GM18511 (cell line): ENCODE data around the gene PM20D2.
A peak's percentile ranks its signal among the peaks of the same experiment; 100 is the strongest.
"Not testable (repeated sequence)": the region's sequence is repeated elsewhere in the genome, so short reads cannot be mapped to it uniquely, and the experiment has no call there.

Experiments
- ATAC-seq: cut with Tn5 transposase; IDR thresholded peaks from one replicate; pipeline ENCODE4 v1.9.1; 2021; ENCODE audit warnings: mild to moderate bottlenecking, moderate library complexity; ENCODE audit not compliant: unreplicated experiment

PM20D2 gene, protein sequence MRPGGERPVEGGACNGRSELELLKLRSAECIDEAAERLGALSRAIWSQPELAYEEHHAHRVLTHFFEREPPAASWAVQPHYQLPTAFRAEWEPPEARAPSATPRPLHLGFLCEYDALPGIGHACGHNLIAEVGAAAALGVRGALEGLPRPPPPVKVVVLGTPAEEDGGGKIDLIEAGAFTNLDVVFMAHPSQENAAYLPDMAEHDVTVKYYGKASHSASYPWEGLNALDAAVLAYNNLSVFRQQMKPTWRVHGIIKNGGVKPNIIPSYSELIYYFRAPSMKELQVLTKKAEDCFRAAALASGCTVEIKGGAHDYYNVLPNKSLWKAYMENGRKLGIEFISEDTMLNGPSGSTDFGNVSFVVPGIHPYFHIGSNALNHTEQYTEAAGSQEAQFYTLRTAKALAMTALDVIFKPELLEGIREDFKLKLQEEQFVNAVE

GRCh38 chr6:89145956-89146717 is at the start of gene PM20D2:
Gene PM20D2, plus strand, starts transcription at chr6:89146055. Its CDS starts 90 bp downstream, at chr6:89146145.
- peak; percentile 79 for ATAC-seq

- ATAC-seq, result no peak
These were observed 47.4 kb upstream of the PM20D2 start for GRCh38 chr6:89098461-89098860.

DNA sequence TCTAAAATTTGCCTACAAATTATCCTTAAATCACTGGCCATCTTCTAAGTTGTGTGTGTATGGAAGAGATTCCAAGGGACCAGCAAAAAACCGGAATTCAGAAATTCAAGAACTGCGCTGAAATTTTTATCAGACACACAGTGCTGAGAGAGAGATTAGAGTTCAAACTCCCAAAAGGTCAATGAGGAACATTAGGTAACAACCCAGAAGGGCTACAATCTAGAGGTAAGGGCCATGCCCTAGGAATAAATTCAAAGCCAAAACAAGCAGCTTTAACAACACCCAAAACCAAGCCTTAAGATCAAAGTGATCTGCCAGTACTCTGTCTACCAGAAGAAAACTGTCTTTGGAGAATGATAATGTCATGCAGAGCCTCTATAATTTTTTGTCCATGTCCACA is 45.7 kb upstream of the PM20D2 start:
- no peak for ATAC-seq

DNA sequence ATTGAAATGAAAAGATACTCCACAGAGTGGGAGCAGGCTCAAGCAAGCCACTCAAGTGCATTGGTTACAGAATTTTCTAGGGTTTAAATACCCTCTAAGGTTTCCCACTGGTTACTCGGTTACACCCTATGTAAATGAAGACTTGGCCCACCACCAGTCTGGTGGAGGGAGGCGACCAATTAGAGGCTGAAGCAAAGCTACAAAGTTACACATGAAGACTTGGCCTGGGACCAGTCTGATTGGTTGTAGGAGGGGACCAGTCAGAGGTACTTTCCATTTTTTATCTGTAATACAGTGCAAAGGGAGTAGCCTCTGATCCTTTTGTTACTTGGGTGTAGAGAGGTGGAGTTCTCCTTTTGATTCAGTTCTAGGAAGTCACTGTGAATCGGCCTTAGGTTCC is 35.6 kb upstream of the PM20D2 start:
- ATAC-seq, result no peak

DNA sequence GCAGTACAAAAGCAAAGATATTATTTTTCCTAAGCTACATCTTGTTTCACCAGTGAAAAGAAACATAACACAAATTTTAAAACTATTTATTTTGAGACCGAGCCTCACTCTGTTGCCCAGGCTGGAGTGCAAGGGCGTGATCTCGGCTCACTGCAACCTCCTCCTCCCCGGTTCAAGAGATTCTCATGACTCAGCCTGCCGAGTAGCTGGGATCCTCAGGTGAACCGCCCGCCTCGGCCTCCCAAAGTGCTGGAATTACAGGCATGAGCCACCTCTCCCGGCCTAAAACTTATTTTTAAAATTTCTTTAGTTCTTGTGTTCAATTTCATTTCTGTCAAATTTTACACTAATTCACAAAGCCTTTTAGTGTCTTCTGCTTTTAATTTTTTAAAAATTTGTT is 33.9 kb upstream of the PM20D2 start:
- ATAC-seq, result no peak

DNA sequence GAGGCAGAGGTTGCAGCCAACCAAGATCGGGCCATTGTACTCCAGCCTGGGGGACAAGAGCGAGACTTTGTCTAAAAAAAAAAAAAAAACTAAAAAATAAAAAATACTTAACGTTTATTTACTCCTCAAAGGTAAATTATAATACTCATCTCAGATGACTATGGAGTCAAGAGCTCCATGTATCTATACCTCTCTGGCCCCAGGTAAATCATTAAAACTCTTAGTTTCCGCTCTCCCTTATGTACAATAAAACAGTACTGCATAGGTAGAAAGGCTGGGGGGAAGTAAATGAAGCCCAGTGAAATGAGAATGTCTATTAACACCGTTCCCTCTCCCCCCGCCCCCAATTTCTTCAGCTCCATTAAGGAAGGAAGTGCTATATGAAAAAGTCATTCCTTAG is 29.2 kb upstream of the PM20D2 start:
- no peak for ATAC-seq

DNA sequence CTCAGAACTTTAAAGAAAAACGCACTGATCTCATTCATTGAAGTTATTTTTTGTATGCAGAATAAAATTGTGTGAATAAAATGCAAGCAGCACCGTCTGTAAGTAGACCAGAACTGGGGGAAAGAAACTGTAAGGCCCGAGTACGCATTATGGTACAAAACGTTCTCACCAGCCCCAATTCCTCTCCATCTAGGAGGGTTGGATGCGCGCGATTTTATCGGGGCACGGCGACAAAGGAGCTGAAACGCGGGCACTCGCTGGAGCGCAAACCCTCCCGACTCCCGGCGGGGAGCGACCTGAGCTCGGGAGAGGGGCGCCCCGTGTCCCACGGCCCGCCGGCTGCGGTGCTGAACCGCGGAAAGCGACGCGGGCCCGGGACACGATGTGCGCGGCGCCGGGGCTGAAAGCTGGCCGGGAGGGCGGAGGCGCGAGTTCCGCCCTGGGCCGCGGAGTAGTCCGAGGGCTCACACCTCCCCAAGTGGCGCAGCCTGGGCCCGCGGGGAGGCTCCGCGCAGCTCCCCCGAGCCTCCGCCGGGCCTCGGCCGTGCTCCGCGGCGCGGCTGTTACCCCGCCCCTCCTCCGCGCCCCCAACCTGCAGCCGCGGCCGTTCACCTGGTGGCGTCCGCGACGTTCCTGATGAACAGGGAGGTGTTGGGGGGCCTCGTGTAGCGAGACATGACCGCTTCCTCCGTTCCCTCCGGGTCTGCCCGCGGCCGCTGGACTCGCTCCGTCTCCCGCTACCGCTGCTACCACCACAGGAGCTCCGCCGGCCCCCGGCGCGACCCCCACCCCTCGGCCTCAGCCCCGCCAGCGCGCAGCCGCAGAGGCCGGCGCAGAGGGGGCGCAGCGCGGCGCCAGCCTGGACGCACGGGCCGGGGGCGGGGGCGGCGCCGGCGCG is 28.4 kb upstream of the PM20D2 start, which contains the start of gene SRSF12:
Gene SRSF12, minus strand, starts transcription at position 861 of the 898 bp plus-strand sequence. Its CDS starts 184 bp downstream, at position 677.
- ATAC-seq, result peak; percentile 79

DNA sequence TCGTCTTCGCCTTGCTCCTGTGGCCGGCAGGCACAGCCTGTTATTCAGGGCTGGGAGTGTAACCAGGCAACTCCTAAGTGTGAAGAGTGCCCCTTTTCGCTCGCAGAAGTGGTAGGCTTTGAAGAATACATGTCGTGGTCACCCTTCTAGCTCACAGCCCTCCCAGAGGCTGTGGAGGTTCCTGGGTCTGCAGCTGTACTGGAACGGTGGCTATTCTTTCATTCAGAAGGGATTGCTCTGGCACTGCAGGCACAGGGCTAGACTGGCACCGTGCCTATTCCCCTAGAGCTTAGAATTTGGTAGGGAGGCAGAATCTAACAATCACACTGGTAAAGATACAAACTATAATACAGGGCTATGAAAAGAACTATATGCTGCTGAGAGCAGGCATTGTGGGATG is 26.9 kb upstream of the PM20D2 start:
- ATAC-seq, result no peak

DNA sequence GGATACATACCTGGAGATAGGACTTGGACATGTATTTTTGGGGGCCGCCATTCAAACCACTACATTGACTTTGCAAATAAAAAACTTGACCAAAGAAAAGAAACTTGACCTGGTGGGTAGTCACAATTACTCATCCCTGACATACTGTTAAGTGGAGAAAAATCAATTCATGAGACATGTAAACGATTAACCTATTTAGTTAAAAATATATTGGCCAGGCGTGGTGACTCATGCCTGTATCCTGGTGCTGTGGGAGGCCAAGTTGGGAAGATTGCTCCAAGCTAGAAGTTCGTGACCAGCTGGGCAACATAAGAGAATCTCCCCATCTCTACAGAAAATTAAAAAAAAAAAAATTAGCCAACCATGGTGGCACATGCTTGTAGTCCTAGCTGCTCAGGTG is 25.5 kb upstream of the PM20D2 start:
- ATAC-seq, result no peak

- ATAC-seq, result no peak
These were observed 23.9 kb upstream of the PM20D2 start for GRCh38 chr6:89121934-89122333.

DNA sequence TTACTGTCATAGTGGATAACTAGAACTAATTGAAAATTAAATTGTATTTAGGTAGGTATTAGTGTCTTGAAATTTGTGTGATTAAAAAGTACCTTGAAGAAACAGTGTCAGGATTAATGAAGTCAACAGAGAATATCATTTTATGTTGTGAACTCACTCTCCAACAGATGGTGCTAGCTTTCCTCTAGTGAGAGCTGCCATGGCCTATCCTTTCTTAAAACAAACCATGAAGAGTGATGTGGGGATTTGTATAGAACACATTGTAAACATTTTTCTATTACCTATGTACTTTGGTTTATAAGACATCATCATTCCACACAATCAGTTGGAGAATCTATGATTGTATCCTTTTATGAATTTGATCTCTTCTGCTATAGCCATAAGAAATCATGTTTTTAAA is 23.2 kb upstream of the PM20D2 start:
- no peak for ATAC-seq

GRCh38 chr6:89128256-89128671 is 17.6 kb upstream of the PM20D2 start:
- not testable (repeated sequence) for ATAC-seq

GRCh38 chr6:89131599-89131998 is 14.3 kb upstream of the PM20D2 start:
- no peak for ATAC-seq

DNA sequence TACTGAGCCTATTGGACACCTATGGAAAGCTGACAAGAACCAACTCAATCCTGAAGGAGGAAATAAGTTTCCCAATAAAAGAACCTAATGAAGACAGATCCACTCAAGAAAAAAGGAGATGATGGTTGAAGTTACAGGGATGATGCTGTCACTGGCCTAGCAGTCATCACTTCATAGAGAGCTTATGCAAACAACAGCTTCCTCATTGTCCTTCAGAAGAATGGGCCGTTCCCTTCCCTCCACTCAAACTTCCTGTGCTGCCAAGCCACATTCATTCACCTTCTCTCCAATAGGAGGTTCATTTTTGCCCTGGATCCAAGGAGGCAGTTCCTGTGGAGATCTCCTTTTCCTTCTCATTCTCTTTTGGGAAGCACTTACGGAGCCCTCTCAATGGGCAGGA is 13.8 kb upstream of the PM20D2 start:
- no peak for ATAC-seq

DNA sequence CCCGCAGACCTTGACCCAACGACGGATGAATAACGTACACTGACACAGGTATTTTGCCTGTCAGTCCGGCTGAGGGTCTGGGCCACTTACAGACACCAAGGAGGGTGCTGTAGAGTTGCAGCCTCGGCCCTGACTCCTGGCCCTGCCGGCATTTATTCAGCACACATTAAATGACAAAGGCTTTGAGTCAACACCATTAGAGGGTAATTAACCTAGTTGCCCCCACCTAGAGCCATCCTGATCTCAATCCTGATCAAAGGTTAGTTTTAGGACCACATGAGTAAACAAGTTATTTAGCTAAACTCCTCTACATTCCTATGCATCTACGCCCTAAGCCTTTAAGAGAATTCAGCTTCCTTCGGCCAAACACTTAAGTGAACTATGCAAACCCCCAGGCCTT is 11.9 kb upstream of the PM20D2 start:
- no peak for ATAC-seq

- ATAC-seq, result no peak
These were observed 11.1 kb upstream of the PM20D2 start for GRCh38 chr6:89134723-89135122.

GRCh38 chr6:89138173-89138572 is 7.7 kb upstream of the PM20D2 start:
- no peak for ATAC-seq

DNA sequence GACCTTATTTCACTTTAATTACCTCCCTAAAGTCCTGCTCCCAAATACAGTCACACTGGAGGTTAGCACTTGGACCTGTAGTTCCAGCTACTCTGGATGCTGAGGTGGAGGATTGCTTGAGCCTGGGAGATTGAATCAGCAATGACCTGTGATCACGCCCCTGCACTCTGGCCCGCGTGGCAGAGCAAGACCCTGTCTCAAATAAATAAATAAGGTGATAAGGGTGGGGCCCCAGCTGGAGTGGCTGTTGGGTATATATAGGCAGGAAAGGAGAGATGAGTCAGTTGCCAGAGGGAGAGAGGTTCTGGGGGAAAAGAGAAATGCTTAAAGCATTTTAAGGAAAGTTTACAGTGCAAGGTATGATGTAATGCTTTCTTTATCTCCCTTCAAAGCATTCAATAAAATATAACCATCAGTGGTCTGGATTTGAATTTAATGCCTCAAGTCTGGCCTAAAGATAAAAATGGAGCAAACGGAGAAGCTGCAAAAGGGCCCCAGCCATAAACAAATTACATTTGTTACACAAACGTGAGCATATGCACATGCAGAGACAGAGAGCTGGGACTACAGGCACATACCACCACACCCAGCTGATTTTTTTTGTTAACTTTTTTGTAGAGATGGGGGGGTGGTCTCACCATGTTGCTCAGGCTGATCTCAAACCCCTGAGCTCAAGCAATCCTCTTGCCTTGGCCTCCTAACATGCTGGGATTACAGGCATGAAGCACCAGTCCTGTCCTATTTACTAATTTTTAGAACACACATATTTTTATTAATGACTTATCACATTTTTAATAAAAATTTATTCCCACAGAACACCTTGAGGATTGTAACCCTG is 6.1 kb upstream of the PM20D2 start:
- no peak for ATAC-seq

DNA sequence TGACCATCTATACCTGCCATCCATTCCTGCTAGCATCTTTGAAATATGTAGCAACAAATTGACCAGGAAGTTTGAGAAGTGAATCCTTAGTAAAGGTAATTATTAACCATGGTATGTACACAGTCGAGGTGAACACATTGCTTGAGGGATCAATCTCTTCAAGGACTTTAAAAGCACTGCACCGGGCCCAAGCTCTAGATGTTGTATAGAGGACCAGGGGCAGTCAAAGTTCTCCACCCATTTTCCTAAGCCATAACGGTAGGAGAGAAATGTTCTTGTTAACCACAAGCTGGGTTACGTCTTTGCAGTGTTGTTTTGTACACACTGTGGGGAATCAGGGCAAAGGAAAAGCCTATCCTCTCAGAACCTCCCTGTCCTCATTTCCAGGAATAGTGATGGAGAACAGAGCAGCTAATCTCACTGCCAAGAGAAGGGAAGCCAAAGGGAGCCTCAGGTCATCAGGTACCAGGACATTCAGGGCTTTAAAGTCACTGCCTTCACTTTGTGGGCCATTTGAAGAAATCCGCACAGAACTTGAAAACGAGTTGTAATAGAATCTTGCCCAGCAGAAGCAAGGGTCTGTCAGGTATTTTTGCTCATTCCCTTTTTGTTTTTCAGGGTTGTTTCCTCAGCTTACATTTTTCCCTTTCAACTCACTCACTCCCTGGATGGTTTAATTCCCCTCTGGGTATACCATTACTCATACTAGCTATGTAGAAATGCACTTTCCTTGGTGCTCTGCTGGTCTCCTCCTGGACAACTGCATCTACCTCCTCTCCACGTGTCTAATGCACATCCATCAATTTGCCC is 5.3 kb upstream of the PM20D2 start:
- ATAC-seq, result no peak
